Small intestine (tissue), 4 donors: ENCODE data around the gene PEX19. TPM values are rescaled to one million over a fixed set of nuclear protein-coding genes. Genes with fewer than 3 reads are reported as not detected.

Source experiments
- polyA plus RNA-seq, 4 donors: library from polyadenylated mRNA; stranded (reverse) in 3 of 4; unstranded in 1 of 4; fragments of 200-250 nt in 3 of 4; fragments of 120-200 nt in 1 of 4; gene quantifications; one replicate each; pipeline versions ENCODE4 v1.2.1 to v1.2.3, GENCODE V29; 2013
- donor health status: healthy with polysubstance abuse.
- donor health status: Bipolar disorder and iron deficiency.
- donor health status: healthy.

PEX19 gene
- polyA plus RNA-seq, 4 donors, result 20.8 to 52.3 (median 24.5) TPM

Other genes with a start within 250 kb of the PEX19 start
- gene KCNJ10, start 215.0 kb downstream of the PEX19 start, polyA plus RNA-seq, result under 1 TPM in 2 of 4 donors, not detected in 2; 0.25 to 0.47 TPM
- gene KCNJ9, start 203.6 kb downstream of the PEX19 start, polyA plus RNA-seq, result under 1 TPM in 2 of 4 donors, not detected in 2; 0.04 to 0.19 TPM
- gene IGSF8, start 186.5 kb downstream of the PEX19 start, polyA plus RNA-seq, result 10 to 100 TPM; 11.0 to 34.5 (median 21.5) TPM
- 1 to 10 TPM in 2 of 4 donors, under 1 TPM in 2; 0.22 to 5.3 (median 1.2) TPM for gene ATP1A2, start 169.4 kb downstream of the PEX19 start, polyA plus RNA-seq
- gene ATP1A4, start 133.5 kb downstream of the PEX19 start, polyA plus RNA-seq, result under 1 TPM in 2 of 4 donors, not detected in 2; 0.12 to 0.24 TPM
- gene CASQ1, start 94.6 kb downstream of the PEX19 start, polyA plus RNA-seq, result 1 to 10 TPM in 1 of 4 donors, under 1 TPM in 3; 0.45 to 2.1 (median 0.60) TPM
- gene PEA15, start 79.7 kb downstream of the PEX19 start, polyA plus RNA-seq, result 100 to 1,000 TPM in 1 of 4 donors, 10 to 100 TPM in 3; 15.2 to 116 (median 47.9) TPM
- 100 to 1,000 TPM in 1 of 4 donors, 10 to 100 TPM in 3; 43.5 to 145 (median 59.1) TPM for gene DCAF8, start 22.6 kb downstream of the PEX19 start, polyA plus RNA-seq
- gene COPA, start 58.1 kb upstream of the PEX19 start, polyA plus RNA-seq, result 100 to 1,000 TPM in 2 of 4 donors, 10 to 100 TPM in 2; 79.7 to 143 (median 93.2) TPM
- 100 to 1,000 TPM in 1 of 4 donors, 10 to 100 TPM in 3; 50.1 to 138 (median 59.6) TPM for gene NCSTN, start 58.2 kb upstream of the PEX19 start, polyA plus RNA-seq
- under 1 TPM; 0.15 to 0.67 (median 0.37) TPM for gene NHLH1, start 81.9 kb upstream of the PEX19 start, polyA plus RNA-seq
- 10 to 100 TPM in 1 of 4 donors, 1 to 10 TPM in 1, under 1 TPM in 2; 0.27 to 20.6 (median 3.0) TPM for gene VANGL2, start 115.4 kb upstream of the PEX19 start, polyA plus RNA-seq
- 1 to 10 TPM in 2 of 4 donors, under 1 TPM in 2; 0.22 to 1.6 (median 1.1) TPM for gene SLAMF6, start 238.1 kb upstream of the PEX19 start, polyA plus RNA-seq